ENCODE results near the gene CAGE1. TPM values are rescaled to one million over a fixed set of nuclear protein-coding genes. Genes with fewer than 3 reads are reported as not detected.

CAGE1 gene
- total RNA-seq, 1 donor from 2014 or later: not detected

- Histone ChIP-seq H3K27ac (no peak overlapping the region), H3K9me3 (no peaks in the 10 kb centered on the region), H3K27me3 (no peaks in the 10 kb centered on the region), H3K4me3 (no peak overlapping the region), H3K4me1 (no peaks in the 10 kb centered on the region), H3K36me3 (no peaks in the 10 kb centered on the region)
- DNase-seq (ENCODE audit: extremely low spot score in 2 of 2): no peak
- intact Hi-C loops (cut with DNase I): no loop called here
- no peak for TF ChIP-seq CTCF (IDR thresholded peaks at IDR 0.05)
- no peak for TF ChIP-seq POLR2A (IDR thresholded peaks at IDR 0.05)
- TF ChIP-seq POLR2AphosphoS5 (IDR thresholded peaks at IDR 0.05; ENCODE audit: insufficient read depth in 1 of 2, low read depth in 1 of 2): no peak
These were observed 54.0 kb downstream of the CAGE1 start for GRCh38 chr6:7335519-7335918.

GRCh38 chr6:7334685-7335084 lies 54.9 kb downstream of the CAGE1 start:
- no peaks in the 10 kb centered on the region for H3K27me3 ChIP-seq

GRCh38 chr6:7332090-7332745 lies 57.3 kb downstream of the CAGE1 start:
- H3K27ac ChIP-seq: no peak overlapping the region
- no peak overlapping the region for H3K4me3 ChIP-seq
- no peaks in the 10 kb centered on the region for H3K4me1 ChIP-seq
- H3K27me3 ChIP-seq: no peaks in the 10 kb centered on the region
- intact Hi-C loops (cut with DNase I): no loop called here
- TF ChIP-seq POLR2AphosphoS5 (IDR thresholded peaks at IDR 0.05; ENCODE audit: insufficient read depth in 1 of 2, low read depth in 1 of 2) (no peak), CTCF (IDR thresholded peaks at IDR 0.05) (no peak), POLR2A (IDR thresholded peaks at IDR 0.05) (no peak)
- no peak for DNase-seq (ENCODE audit: extremely low spot score in 2 of 2)
- no peaks in the 10 kb centered on the region for H3K9me3 ChIP-seq
- H3K36me3 ChIP-seq: no peaks in the 10 kb centered on the region

More at GRCh38 chr6:7334685-7335084, 54.9 kb downstream of the CAGE1 start:
- H3K4me3 ChIP-seq: no peak overlapping the region
- intact Hi-C loops (cut with DNase I): no loop called here
- H3K27ac ChIP-seq: no peak overlapping the region
- H3K4me1 ChIP-seq: no peaks in the 10 kb centered on the region
- TF ChIP-seq POLR2AphosphoS5 (IDR thresholded peaks at IDR 0.05; ENCODE audit: insufficient read depth in 1 of 2, low read depth in 1 of 2) (no peak), CTCF (IDR thresholded peaks at IDR 0.05) (no peak)
- H3K9me3 ChIP-seq: no peaks in the 10 kb centered on the region
- no peaks in the 10 kb centered on the region for H3K36me3 ChIP-seq
- no peak for DNase-seq (ENCODE audit: extremely low spot score in 2 of 2)

GRCh38 chr6:7331452-7331851 lies 58.1 kb downstream of the CAGE1 start:
- Histone ChIP-seq H3K36me3 (no peaks in the 10 kb centered on the region), H3K9me3 (no peaks in the 10 kb centered on the region), H3K27ac (no peak overlapping the region), H3K4me3 (no peak overlapping the region), H3K27me3 (no peaks in the 10 kb centered on the region), H3K4me1 (no peaks in the 10 kb centered on the region)
- no peak for DNase-seq (ENCODE audit: extremely low spot score in 2 of 2)
- intact Hi-C loops (cut with DNase I): no loop called here
- TF ChIP-seq POLR2A (IDR thresholded peaks at IDR 0.05) (no peak), CTCF (IDR thresholded peaks at IDR 0.05) (no peak)

GRCh38 chr6:7328243-7328642 lies 61.3 kb downstream of the CAGE1 start:
- Histone ChIP-seq H3K9me3 (no peaks in the 10 kb centered on the region), H3K27me3 (no peaks in the 10 kb centered on the region), H3K4me3 (no peak overlapping the region), H3K36me3 (no peaks in the 10 kb centered on the region), H3K27ac (no peak overlapping the region), H3K4me1 (no peaks in the 10 kb centered on the region)
- DNase-seq (ENCODE audit: extremely low spot score in 2 of 2): no peak
- TF ChIP-seq POLR2A (IDR thresholded peaks at IDR 0.05): no peak
- intact Hi-C loops (cut with DNase I): no loop called here
